Stimulated activated CD8-positive, alpha-beta memory T cell treated with anti-CD3 and anti-CD28 coated beads, Interleukin-7, amount 100 ng/mL, for 48 hours (primary cell): ENCODE measurements around the gene NLRP1.

Experiments used
- DNase-seq, 2 donors: peaks; one replicate each; pipeline ENCODE4 v3.0.0-alpha.2; 2020; ENCODE audit warnings: low read depth in 1 of 2; ENCODE audit errors: extremely low read depth in 1 of 2

Gene NLRP1

GRCh38 chr17:5584383-5585286 lies at the start of gene NLRP1:
TSS of gene NLRP1 (minus strand) at chr17:5584509. CDS start at chr17:5583957, 552 bp downstream.
- DNase-seq = peak; percentile 82 to 96

GRCh38 chr17:5631958-5632590 lies 47.8 kb upstream of the NLRP1 start:
- no peak for DNase-seq

GRCh38 chr17:5630434-5630833 lies 46.1 kb upstream of the NLRP1 start:
- no peak for DNase-seq

- DNase-seq = no peak
Measured at GRCh38 chr17:5629128-5629527, 44.8 kb upstream of the NLRP1 start.

GRCh38 chr17:5628262-5628661 lies 44.0 kb upstream of the NLRP1 start:
- no peak for DNase-seq

- DNase-seq = no peak
Measured at GRCh38 chr17:5624211-5624610, 39.9 kb upstream of the NLRP1 start.

GRCh38 chr17:5621729-5622128 lies 37.4 kb upstream of the NLRP1 start:
- DNase-seq = no peak

- DNase-seq = no peak
Measured at GRCh38 chr17:5621026-5621425, 36.7 kb upstream of the NLRP1 start.

- DNase-seq = no peak
Measured at GRCh38 chr17:5619088-5619740, 34.9 kb upstream of the NLRP1 start.

GRCh38 chr17:5618476-5618875 lies 34.2 kb upstream of the NLRP1 start:
- no peak for DNase-seq

GRCh38 chr17:5615476-5615875 lies 31.2 kb upstream of the NLRP1 start:
- DNase-seq = no peak

- no peak for DNase-seq
Measured at GRCh38 chr17:5610956-5611355, 26.6 kb upstream of the NLRP1 start.

- DNase-seq = no peak
Measured at GRCh38 chr17:5608399-5609112, 24.2 kb upstream of the NLRP1 start.

- DNase-seq = no peak
Measured at GRCh38 chr17:5607946-5608345, 23.6 kb upstream of the NLRP1 start.

- no peak for DNase-seq
Measured at GRCh38 chr17:5605452-5605851, 21.1 kb upstream of the NLRP1 start.

GRCh38 chr17:5600041-5600440 lies 15.7 kb upstream of the NLRP1 start:
- no peak for DNase-seq

- DNase-seq = no peak
Measured at GRCh38 chr17:5598457-5598856, 14.1 kb upstream of the NLRP1 start.

- no peak for DNase-seq
Measured at GRCh38 chr17:5596421-5596820, 12.1 kb upstream of the NLRP1 start.

GRCh38 chr17:5595831-5596230 lies 11.5 kb upstream of the NLRP1 start:
- no peak for DNase-seq

- DNase-seq = no peak
Measured at GRCh38 chr17:5592382-5592781, 8.1 kb upstream of the NLRP1 start.

GRCh38 chr17:5591966-5592365 lies 7.7 kb upstream of the NLRP1 start:
- DNase-seq = no peak
